ENCODE data around the gene SCNN1A. TPM values are rescaled to one million over a fixed set of nuclear protein-coding genes. Genes with fewer than 3 reads are reported as not detected.

SCNN1A gene
- total RNA-seq, 1 experiment from 2014 or later, result 2.9 TPM

DNA sequence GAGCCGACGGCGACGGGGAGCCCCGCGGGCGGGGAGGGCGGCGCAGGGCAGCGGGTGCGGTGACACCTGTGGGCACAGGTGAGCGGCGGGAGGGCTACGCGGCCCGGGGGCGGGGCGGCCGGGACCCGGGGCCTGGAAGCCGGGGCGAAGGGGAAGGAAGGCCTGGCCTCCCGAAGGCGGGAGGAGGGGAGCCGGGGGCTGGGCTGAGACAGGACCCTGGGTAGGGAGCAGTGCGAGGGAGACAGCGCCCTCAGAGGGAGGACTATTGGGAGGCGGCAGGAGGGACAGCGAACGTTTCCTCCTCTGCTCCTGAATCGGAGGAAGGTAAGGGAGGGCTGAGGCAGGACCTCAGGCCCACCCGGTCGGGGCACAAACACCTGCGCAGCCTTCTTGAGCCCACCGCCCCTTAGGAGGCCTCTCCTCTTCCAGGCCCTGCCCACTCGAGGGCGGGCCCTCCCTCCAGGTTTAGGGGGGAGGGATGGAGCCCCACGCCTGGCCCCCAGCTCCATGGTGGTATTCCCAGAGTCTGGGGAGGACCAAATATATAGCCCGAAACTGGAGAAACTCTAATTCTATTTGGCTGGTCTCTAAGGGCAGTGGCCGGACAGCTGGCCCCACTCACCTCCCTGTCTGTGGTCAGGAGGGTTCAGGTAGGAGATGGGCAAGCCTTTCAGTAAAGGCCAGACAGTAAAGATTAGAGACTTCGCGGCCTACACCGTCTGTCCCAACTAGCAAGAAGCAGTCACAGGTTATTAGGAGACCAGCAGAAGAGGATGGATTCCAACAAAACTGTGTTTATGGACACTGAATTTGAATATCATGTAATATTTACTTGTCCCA is 64.4 kb downstream of the SCNN1A start:
- H3K36me3 ChIP-seq (ENCODE audit: low read depth, low read length), result no peaks in the 10 kb centered on the region
- H2AFZ ChIP-seq (ENCODE audit: low read length), result peak overlapping the region; percentile 78; the same call in 1 of the 2 replicates
- H3F3A ChIP-seq (ENCODE audit: low read length, unreplicated experiment), result no peaks in the 10 kb centered on the region
- TSS peak; percentile 30 for BruUV-seq (replicated peaks)
- intact Hi-C loops (cut with micrococcal nuclease), result no loop called here
- H3K4me2 ChIP-seq (ENCODE audit: low read length), result peak overlapping the region; percentile 90
- peak overlapping the region; percentile 70 for H3K9ac ChIP-seq (ENCODE audit: low read length)
- CTCF ChIA-PET, result no interaction called here
- peak; percentile 17 for ATAC-seq
- no peaks in the 10 kb centered on the region for H3K9me3 ChIP-seq (ENCODE audit: low read length)
- H3K4me3 ChIP-seq (ENCODE audit: low read length), result peak overlapping the region; percentile 75
- no peaks in the 10 kb centered on the region for H4K20me1 ChIP-seq (ENCODE audit: low read length)
- no peaks in the 10 kb centered on the region for H3K27me3 ChIP-seq (ENCODE audit: low read length)
- no peaks in the 10 kb centered on the region for H3K79me2 ChIP-seq (ENCODE audit: low read length)
- H3K4me1 ChIP-seq (ENCODE audit: insufficient read depth, low read length), result peaks cover 28% of the 10 kb centered on the region
- POLR2A ChIA-PET (ENCODE audit: unreplicated experiment), result no interaction called here
- TF ChIP-seq EZH2phosphoT487 (IDR thresholded peaks at IDR 0.05; ENCODE audit: borderline replicate concordance, low read length) (no peak), EZH2 (IDR thresholded peaks at IDR 0.05; ENCODE audit: low read length, unreplicated experiment) (no peak)
- TF ChIP-seq, protein P1, sequence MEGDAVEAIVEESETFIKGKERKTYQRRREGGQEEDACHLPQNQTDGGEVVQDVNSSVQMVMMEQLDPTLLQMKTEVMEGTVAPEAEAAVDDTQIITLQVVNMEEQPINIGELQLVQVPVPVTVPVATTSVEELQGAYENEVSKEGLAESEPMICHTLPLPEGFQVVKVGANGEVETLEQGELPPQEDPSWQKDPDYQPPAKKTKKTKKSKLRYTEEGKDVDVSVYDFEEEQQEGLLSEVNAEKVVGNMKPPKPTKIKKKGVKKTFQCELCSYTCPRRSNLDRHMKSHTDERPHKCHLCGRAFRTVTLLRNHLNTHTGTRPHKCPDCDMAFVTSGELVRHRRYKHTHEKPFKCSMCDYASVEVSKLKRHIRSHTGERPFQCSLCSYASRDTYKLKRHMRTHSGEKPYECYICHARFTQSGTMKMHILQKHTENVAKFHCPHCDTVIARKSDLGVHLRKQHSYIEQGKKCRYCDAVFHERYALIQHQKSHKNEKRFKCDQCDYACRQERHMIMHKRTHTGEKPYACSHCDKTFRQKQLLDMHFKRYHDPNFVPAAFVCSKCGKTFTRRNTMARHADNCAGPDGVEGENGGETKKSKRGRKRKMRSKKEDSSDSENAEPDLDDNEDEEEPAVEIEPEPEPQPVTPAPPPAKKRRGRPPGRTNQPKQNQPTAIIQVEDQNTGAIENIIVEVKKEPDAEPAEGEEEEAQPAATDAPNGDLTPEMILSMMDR (conservative IDR thresholded peaks at IDR 0.05; ENCODE audit: low read depth, low read length), result peak; percentile 18; the same call in 1 of the 2 replicates
- H3K27ac ChIP-seq (ENCODE audit: low read length), result no peak overlapping the region
- H3K9me2 ChIP-seq (replicated peaks; ENCODE audit: low read length), result no peaks in the 10 kb centered on the region
- DNase-seq, result no peak

DNA sequence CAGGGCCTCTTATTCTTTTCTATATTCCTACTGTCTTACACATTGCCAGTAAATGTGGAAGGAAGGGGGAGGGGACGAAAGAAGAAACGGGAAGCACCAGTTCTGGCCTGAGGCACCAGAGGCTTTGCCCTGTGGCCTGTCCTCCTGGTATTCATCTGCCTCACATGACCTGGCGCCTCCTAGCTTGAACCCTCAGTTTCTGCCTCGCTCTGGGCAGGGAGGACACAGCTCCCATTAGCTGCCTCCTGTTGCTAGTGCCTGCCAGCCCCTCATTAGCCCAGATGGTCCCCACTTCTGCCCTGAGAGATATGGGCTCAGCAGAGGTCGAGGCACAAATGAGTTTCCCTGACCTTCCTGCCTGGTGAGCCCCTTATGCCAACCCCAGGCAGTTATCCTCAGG is 67.8 kb downstream of the SCNN1A start:
- TF ChIP-seq, protein P1 (conservative IDR thresholded peaks at IDR 0.05; ENCODE audit: low read depth, low read length), result no peak
- TF ChIP-seq EZH2phosphoT487 (IDR thresholded peaks at IDR 0.05; ENCODE audit: borderline replicate concordance, low read length) (no peak), EZH2 (IDR thresholded peaks at IDR 0.05; ENCODE audit: low read length, unreplicated experiment) (no peak)
- Histone ChIP-seq H3K4me1 (ENCODE audit: insufficient read depth, low read length) (peaks cover 15% of the 10 kb centered on the region), H3K9me2 (replicated peaks; ENCODE audit: low read length) (no peaks in the 10 kb centered on the region), H3K4me3 (ENCODE audit: low read length) (no peak overlapping the region), H3K36me3 (ENCODE audit: low read depth, low read length) (no peaks in the 10 kb centered on the region), H3K27ac (ENCODE audit: low read length) (no peak overlapping the region), H2AFZ (ENCODE audit: low read length) (no peak overlapping the region), H3K79me2 (ENCODE audit: low read length) (no peaks in the 10 kb centered on the region), H3K27me3 (ENCODE audit: low read length) (no peaks in the 10 kb centered on the region), H3K9me3 (ENCODE audit: low read length) (no peaks in the 10 kb centered on the region), H4K20me1 (ENCODE audit: low read length) (no peaks in the 10 kb centered on the region), H3K4me2 (ENCODE audit: low read length) (no peak overlapping the region), H3F3A (ENCODE audit: low read length, unreplicated experiment) (no peaks in the 10 kb centered on the region), H3K9ac (ENCODE audit: low read length) (no peak overlapping the region)
- DNase-seq (no peak), ATAC-seq (no peak)
- BruUV-seq (replicated peaks), result no TSS peak
- intact Hi-C loops (cut with micrococcal nuclease), result no loop called here
- CTCF ChIA-PET, result no interaction called here
- POLR2A ChIA-PET (ENCODE audit: unreplicated experiment), result no interaction called here

DNA sequence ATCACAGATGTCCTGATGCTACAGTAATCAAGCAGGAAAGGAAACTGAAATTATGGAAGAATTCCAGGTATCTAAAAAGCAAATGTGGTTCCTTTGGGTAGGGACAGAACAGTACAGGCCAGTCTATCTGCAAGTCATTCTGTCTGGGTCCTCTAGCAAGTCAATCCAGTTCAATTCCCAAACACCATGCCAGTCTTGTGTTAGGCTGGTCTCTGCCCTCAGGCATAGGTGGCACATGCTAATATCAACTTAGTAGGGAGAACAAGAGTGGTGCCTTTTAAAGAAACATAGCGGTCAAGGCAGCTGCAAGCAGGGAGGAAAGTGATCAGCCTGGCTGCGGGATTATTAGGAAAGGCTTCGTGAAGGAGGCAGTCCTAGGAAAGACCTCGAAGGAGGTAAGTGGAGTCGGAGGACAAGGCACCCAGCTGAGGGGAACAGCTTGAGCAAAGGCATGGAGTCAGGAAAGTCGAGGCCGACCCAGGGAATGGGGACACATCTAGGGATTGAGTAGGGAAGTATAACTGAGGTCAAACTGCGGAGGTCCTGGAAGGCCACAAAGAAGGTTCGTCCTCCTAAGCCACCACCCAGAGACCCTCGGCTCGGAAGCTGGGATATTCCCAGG is 68.7 kb downstream of the SCNN1A start:
- no peaks in the 10 kb centered on the region for H3K27me3 ChIP-seq (ENCODE audit: low read length)
- peaks cover 7% of the 10 kb centered on the region for H3K4me1 ChIP-seq (ENCODE audit: insufficient read depth, low read length)
- intact Hi-C loops (cut with micrococcal nuclease), result no loop called here
- no peak for DNase-seq
- no peak overlapping the region for H3K4me3 ChIP-seq (ENCODE audit: low read length)
- H3K4me2 ChIP-seq (ENCODE audit: low read length), result no peak overlapping the region
- no peak for ATAC-seq
- TF ChIP-seq EZH2 (IDR thresholded peaks at IDR 0.05; ENCODE audit: low read length, unreplicated experiment) (no peak), EZH2phosphoT487 (IDR thresholded peaks at IDR 0.05; ENCODE audit: borderline replicate concordance, low read length) (no peak)
- TF ChIP-seq, protein P1 (conservative IDR thresholded peaks at IDR 0.05; ENCODE audit: low read depth, low read length), result no peak
- no TSS peak for BruUV-seq (replicated peaks)
- no peaks in the 10 kb centered on the region for H3K36me3 ChIP-seq (ENCODE audit: low read depth, low read length)
- H4K20me1 ChIP-seq (ENCODE audit: low read length), result no peaks in the 10 kb centered on the region
- no peaks in the 10 kb centered on the region for H3K9me3 ChIP-seq (ENCODE audit: low read length)
- H3K9ac ChIP-seq (ENCODE audit: low read length), result no peak overlapping the region
- H3K27ac ChIP-seq (ENCODE audit: low read length), result no peak overlapping the region
- H3F3A ChIP-seq (ENCODE audit: low read length, unreplicated experiment), result no peaks in the 10 kb centered on the region
- no peak overlapping the region for H2AFZ ChIP-seq (ENCODE audit: low read length)
- no peaks in the 10 kb centered on the region for H3K79me2 ChIP-seq (ENCODE audit: low read length)
- ChIA-PET CTCF (interaction anchor here (0.6 kb wide), 1 partner anchor 20 kb away, joined by 3 read pairs; no protein-coding TSS in a partner anchor), POLR2A (ENCODE audit: unreplicated experiment) (no interaction called here)
- no peaks in the 10 kb centered on the region for H3K9me2 ChIP-seq (replicated peaks; ENCODE audit: low read length)

Measured in PC-3 (cell line).